GM18526 (cell line): Measurements from ENCODE around the gene ACTN4.
A peak's percentile ranks its signal among the peaks of the same experiment; 100 is the strongest.

ENCODE experiments used
- POLR2A ChIP-seq: IDR thresholded peaks from 3 replicates; pipeline ENCODE4 v1.6.1; 2011; ENCODE audit not compliant: insufficient read length; ENCODE audit errors: extremely low read depth

ACTN4 gene

DNA sequence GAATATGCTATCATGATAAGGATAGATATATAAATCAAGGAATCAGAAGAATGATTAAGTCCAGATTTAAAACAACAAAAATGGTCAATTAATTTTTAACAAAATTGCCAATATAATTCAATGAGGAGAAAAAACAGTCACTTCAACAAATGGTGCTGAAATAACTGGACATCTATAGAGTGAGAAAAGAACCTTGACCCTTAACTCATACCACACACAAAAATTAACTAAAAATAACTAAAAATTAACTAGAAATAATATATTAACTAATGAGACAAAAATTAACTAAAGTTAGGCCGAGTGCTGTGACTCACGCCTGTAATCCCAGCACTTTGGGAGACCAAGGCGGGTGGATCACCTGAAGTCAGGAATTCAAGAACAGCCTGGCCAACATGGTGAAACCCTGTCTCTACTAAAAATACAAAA is 116.4 kb downstream of the ACTN4 start:
- TF ChIP-seq POLR2A = no peak

DNA sequence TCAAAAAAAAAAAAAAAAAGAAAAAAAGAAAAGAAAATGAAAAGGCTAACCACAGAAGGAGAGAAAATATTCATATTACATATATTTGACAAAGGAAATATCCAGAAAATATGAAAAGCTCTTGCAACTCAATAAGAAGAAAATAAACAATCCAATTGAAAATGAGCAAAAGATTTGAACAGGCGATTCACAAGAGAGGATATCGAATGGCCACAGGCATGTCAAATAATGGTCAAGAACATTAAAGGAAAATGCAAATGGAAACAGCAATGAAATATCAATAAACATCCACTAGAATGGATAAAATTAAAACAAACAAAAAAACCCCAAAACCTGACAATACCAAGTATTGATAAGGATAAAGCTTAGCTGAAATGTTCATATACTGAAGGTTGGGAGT is 117.8 kb downstream of the ACTN4 start:
- no peak for TF ChIP-seq POLR2A

GRCh38 chr19:38766276-38767047 is 119.0 kb downstream of the ACTN4 start:
- no peak for TF ChIP-seq POLR2A

GRCh38 chr19:38769635-38770211 is 122.3 kb downstream of the ACTN4 start:
- TF ChIP-seq POLR2A = peak; percentile 52

DNA sequence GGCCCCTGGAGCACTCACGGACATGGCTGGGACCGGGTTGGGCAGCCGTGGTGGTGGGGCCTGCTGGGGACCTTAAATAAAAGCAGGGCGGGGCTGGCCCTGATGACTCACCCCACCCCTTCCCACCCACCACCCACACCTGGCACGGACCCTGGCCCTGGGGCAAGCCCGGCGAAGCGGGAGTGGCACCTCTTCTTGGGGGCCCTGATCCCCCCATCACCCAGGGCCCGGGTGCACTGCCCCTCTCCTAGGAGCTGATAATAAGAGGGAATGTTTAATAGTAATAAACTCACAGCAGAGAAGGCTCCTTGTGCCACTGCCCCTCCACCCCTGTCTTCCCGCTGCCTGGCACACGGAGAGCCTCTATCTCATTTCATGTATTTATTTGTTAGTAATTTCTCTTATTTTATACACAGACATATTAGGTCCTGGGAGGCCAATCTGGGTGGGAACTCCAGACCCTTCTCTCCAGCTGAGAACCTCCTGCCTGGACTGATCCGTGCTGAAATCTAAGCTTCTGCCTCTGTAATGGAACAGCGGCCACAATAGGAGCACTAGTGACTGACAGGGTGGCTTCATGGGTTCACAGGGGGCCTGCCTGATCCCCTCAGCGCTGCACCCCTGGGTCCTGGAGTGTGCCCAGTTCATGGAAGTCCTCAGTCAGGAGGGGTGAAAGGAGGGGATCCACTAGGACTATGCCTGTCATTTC is 126.2 kb downstream of the ACTN4 start, which contains the start of gene LGALS7:
TSS of gene LGALS7 (minus strand) at position 49 of the 709 bp plus-strand sequence. CDS start at position 24, 25 bp downstream.
- no peak for TF ChIP-seq POLR2A

GRCh38 chr19:38774181-38774950 is 126.9 kb downstream of the ACTN4 start:
- TF ChIP-seq POLR2A = no peak

DNA sequence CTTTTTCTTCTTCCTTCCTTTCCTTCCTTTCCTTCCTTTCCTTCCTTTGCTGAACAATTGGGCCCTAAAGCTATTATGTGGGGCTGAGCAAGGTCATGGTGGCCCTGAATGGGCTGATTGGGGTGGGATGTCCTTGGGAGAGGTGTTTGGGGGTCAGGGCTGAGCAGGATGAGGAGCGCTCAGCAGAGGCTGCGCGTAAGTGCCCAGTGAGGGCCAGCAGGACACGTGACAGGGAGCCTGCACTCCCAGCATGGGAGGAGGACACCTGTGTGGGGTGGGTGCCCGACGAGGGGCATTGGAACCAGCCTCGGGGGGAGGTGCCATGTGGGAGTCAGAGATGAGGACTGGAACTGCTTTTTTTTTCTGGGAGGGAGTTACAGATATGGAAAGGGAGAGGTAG is 131.3 kb downstream of the ACTN4 start:
- no peak for TF ChIP-seq POLR2A

- TF ChIP-seq POLR2A = no peak
Observed at GRCh38 chr19:38780443-38780842, 133.0 kb downstream of the ACTN4 start.

GRCh38 chr19:38781058-38781457 is 133.6 kb downstream of the ACTN4 start:
- no peak for TF ChIP-seq POLR2A
